ENCODE data around the gene VEZT. TPM values are rescaled to one million over a fixed set of nuclear protein-coding genes. Genes with fewer than 3 reads are reported as not detected.
"Not testable (repeated sequence)": the region's sequence is repeated elsewhere in the genome, so short reads cannot be mapped to it uniquely, and the experiment has no call there.

The VEZT gene
- total RNA-seq, 1 donor from 2014 or later = 79.1 TPM

GRCh38 chr12:95240556-95240955 is 22.9 kb downstream of the VEZT start:
- no peak overlapping the region for H3K27ac Mint-ChIP-seq (ENCODE audit: unreplicated experiment)
- peaks cover 24% of the 10 kb centered on the region for H3K36me3 Mint-ChIP-seq (ENCODE audit: low read depth)
- no peak for DNase-seq (ENCODE audit: low read depth, low spot score)
- H3K4me1 Mint-ChIP-seq = no peaks in the 10 kb centered on the region
- no peaks in the 10 kb centered on the region for H3K27me3 Mint-ChIP-seq (ENCODE audit: low read depth)
- no peak overlapping the region for H3K4me3 Mint-ChIP-seq
- TF ChIP-seq CTCF (conservative IDR thresholded peaks at IDR 0.05) = no peak
- H3K9me3 Mint-ChIP-seq = no peaks in the 10 kb centered on the region

DNA sequence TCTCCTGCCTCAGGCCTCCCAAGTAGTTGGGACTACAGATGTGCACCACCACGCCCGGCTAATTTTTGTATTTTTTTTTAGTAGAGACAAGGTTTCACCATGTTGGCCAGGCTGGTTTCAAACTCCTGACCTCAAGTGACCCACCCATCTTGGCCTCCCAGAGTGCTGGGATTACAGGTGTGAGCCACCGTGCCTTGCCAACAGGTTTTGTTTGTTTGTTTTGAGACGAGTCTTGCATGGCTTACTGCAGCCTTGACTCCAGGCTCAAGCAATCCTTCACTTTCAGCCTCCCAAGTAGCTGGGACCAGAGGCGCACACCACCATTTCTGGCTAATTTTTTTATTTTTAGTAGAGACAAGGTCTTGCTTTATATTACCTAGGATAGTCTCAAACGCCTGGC is 23.5 kb downstream of the VEZT start:
- not testable (repeated sequence) for H3K9me3 Mint-ChIP-seq; H3K4me3 Mint-ChIP-seq; DNase-seq (ENCODE audit: low read depth, low spot score); H3K27ac Mint-ChIP-seq (ENCODE audit: unreplicated experiment); H3K27me3 Mint-ChIP-seq (ENCODE audit: low read depth); H3K4me1 Mint-ChIP-seq
- H3K36me3 Mint-ChIP-seq (ENCODE audit: low read depth) = peaks cover 24% of the 10 kb centered on the region

GRCh38 chr12:95241761-95242506 is 24.3 kb downstream of the VEZT start:
- Mint-ChIP-seq H3K36me3 (ENCODE audit: low read depth) (peaks cover 18% of the 10 kb centered on the region), H3K27me3 (ENCODE audit: low read depth) (no peaks in the 10 kb centered on the region), H3K4me3 (no peak overlapping the region), H3K4me1 (no peaks in the 10 kb centered on the region), H3K9me3 (no peaks in the 10 kb centered on the region), H3K27ac (ENCODE audit: unreplicated experiment) (no peak overlapping the region)
- no peak for DNase-seq (ENCODE audit: low read depth, low spot score)
- TF ChIP-seq CTCF (conservative IDR thresholded peaks at IDR 0.05) = no peak

- no peak for DNase-seq (ENCODE audit: low read depth, low spot score)
- no peaks in the 10 kb centered on the region for H3K27me3 Mint-ChIP-seq (ENCODE audit: low read depth)
- peaks cover 6% of the 10 kb centered on the region for H3K4me1 Mint-ChIP-seq
- H3K4me3 Mint-ChIP-seq = no peak overlapping the region
- TF ChIP-seq CTCF (conservative IDR thresholded peaks at IDR 0.05) = no peak
- H3K27ac Mint-ChIP-seq (ENCODE audit: unreplicated experiment) = no peak overlapping the region
- H3K36me3 Mint-ChIP-seq (ENCODE audit: low read depth) = peaks cover 8% of the 10 kb centered on the region
- no peaks in the 10 kb centered on the region for H3K9me3 Mint-ChIP-seq
Observed at GRCh38 chr12:95243497-95244183, 26.0 kb downstream of the VEZT start.

- DNase-seq (ENCODE audit: low read depth, low spot score) = no peak
- no peak overlapping the region for H3K4me3 Mint-ChIP-seq
- peaks cover 12% of the 10 kb centered on the region for H3K4me1 Mint-ChIP-seq
- peaks cover 8% of the 10 kb centered on the region for H3K36me3 Mint-ChIP-seq (ENCODE audit: low read depth)
- no peak for TF ChIP-seq CTCF (conservative IDR thresholded peaks at IDR 0.05)
- H3K27me3 Mint-ChIP-seq (ENCODE audit: low read depth) = no peaks in the 10 kb centered on the region
- H3K27ac Mint-ChIP-seq (ENCODE audit: unreplicated experiment) = no peak overlapping the region
- no peaks in the 10 kb centered on the region for H3K9me3 Mint-ChIP-seq
Observed at GRCh38 chr12:95244350-95244749, 26.7 kb downstream of the VEZT start.

- peaks cover 22% of the 10 kb centered on the region for H3K4me1 Mint-ChIP-seq
- no peak for TF ChIP-seq CTCF (conservative IDR thresholded peaks at IDR 0.05)
- H3K27me3 Mint-ChIP-seq (ENCODE audit: low read depth) = no peaks in the 10 kb centered on the region
- H3K36me3 Mint-ChIP-seq (ENCODE audit: low read depth) = peaks cover 4% of the 10 kb centered on the region
- H3K4me3 Mint-ChIP-seq = no peak overlapping the region
- H3K27ac Mint-ChIP-seq (ENCODE audit: unreplicated experiment) = no peak overlapping the region
- H3K9me3 Mint-ChIP-seq = no peaks in the 10 kb centered on the region
- no peak for DNase-seq (ENCODE audit: low read depth, low spot score)
Observed at GRCh38 chr12:95248095-95248494, 30.5 kb downstream of the VEZT start.

All from neural crest cell (in vitro differentiated cells).